GM21367 (cell line): ENCODE measurements around the gene SMG1.
A peak's percentile ranks its signal among the peaks of the same experiment; 100 is the strongest.
"Not testable (repeated sequence)": the region's sequence is repeated elsewhere in the genome, so short reads cannot be mapped to it uniquely, and the experiment has no call there.

Experiments
- ATAC-seq: cut with Tn5 transposase; IDR thresholded peaks from one replicate; pipeline ENCODE4 v1.9.1; 2021; ENCODE audit not compliant: unreplicated experiment

SMG1 gene

DNA sequence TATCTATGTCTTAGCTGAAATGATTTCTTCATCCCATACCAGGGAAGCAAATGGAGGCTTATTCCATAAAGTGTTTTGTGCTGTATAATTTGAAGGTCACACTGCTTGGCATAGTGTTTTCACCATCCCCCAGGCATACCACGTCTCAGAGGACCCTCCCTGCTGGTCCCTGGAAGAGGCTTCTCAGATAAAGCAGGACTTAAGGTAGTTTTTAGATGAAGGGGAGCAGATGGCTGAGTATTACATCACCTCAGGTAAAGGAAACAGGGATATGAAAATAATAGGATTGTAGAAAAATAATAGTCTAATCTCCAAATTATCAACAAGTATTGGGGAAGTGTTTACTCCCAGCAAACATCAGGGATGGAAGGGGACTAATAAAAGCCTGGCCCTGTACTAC is 7.3 kb upstream of the SMG1 start:
- no peak for ATAC-seq

- ATAC-seq: no peak
Observed at GRCh38 chr16:18932243-18932987, 6.2 kb upstream of the SMG1 start.

GRCh38 chr16:18931756-18932155 is 5.5 kb upstream of the SMG1 start:
- ATAC-seq: no peak

DNA sequence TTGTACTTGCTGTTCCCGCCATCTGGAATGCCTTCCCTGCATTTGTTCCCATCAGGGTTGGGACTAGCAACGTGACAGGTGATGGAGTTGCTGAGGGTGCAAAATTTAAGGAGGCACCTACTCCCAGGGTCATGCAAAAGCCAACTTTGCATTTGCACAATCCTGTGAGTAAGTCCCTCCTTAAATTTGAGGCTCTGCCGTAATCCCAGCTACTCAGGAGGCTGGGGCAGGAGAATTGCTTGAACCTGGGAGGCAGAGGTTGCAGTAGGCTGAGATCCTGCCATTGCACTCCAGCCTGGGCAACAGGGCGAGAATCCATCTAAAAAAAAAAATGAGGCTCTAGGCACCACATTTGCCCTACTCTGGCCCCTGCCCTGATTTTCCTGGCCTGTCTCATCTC is 3.9 kb upstream of the SMG1 start:
- not testable (repeated sequence) for ATAC-seq

DNA sequence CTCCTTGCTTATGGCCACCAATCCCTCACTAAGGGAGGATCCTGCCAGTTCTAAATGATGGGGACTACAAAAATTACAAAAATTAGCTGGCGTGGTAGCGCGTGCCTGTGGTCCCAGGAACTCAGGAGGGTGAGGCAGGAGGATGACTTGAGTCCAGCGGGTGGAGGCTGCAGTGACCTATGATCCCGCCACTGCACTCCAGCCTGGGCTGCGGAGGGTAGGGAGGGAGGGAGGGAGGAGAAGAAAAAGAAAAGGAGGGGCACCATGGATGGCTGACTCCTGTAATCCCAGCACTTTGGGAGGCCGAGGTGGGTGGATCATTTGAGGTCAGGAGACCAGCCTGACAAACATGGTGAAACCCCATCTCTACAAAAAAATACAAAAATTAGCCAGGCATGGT is 1.9 kb upstream of the SMG1 start:
- not testable (repeated sequence) for ATAC-seq

DNA sequence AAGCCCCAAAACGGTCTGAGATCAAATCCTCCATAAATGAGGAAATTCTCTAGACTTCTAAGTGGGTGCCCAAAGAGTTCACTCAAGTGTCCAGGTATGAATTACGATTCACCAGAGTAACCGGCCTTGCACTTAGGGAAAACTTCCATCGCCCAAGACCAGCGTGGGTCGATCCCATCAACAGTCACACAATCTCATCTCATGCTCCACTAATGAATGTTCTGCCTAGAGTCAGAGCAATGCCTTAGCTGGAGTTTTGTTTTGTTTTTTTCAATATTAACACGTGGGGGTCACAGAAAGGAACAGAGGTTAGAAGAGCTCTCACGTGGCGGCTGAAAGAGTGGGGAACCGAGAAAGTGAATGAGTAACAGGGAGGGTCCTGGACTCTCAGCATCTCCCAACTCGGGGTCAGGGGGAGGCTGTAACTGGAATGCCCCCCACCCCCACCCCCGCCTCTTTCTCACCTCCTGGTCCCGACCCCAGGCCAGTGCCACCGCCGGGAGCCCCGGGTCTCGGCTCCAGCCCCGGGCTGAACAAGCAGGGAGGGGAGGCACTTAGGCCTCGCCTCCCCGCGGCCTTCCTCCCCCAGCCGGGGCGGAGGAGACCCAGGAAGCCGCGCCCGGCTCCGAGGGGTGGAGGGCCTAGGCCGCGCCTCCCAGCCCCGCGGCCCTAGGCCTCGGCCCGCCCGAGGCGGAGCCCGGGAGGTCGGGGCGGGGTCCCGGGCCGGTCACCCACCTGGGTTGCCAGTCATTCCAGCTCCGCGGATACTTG is 808 bp downstream of the SMG1 start:
- peak; percentile 32 for ATAC-seq

GRCh38 chr16:18923935-18924334 is 2.3 kb downstream of the SMG1 start:
- not testable (repeated sequence) for ATAC-seq

- ATAC-seq: not testable (repeated sequence)
Observed at GRCh38 chr16:18923124-18923523, 3.1 kb downstream of the SMG1 start.

DNA sequence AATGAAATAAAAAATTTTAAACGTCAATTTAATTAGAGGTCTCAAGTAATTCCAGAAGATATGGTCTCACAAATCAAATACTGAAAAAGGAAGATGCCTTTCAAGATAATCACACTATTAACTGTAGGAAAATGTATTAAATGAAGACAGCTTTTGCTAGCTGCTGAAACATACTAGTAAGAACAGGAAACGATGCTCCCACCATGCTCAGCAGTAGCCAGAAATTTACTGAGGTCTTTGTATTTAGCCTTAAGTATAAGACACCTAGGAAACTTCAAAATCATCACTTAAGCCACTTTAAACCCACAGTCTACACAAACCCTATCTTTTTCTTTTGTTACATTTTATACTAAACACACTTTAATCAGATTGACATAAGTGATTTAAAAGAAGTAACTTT is 16.6 kb downstream of the SMG1 start:
- not testable (repeated sequence) for ATAC-seq

DNA sequence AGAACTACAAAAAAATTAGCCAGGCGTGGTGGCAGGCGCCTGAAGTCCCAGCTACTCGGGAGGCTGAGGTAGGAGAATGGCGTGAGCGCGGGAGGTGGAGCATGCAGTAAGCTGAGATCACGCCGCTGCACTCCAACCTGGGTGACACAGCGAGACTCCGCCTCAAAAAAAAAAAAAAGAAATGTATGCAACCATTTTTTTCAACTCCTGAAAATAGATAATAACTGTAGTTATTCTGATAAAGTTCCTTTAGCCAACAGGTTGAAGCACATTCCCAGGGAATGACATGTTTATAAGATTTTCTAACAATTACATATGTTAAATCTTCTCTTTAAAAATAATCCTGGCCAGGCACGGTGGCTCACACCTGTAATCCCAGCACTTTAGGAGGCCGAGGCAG is 17.5 kb downstream of the SMG1 start:
- ATAC-seq: not testable (repeated sequence)

DNA sequence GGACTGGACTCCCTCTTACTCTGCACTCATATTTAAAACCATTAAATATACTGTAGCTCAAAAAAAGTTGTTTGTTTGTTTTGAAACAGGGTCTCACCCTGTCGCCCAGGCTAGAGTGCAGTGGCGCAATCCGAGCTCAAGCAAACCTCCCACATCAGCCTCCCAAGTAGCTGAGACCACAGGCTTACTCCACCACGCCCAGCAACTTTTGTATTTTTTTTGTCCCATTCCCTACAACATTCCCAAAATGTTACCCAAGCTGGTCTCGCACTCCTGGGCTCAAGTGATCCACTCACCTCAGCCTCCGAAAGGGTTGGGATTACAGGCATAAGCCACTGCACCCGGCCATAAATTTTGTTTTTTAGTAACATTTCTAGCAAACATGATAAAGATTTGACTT is 23.4 kb downstream of the SMG1 start:
- ATAC-seq: not testable (repeated sequence)

DNA sequence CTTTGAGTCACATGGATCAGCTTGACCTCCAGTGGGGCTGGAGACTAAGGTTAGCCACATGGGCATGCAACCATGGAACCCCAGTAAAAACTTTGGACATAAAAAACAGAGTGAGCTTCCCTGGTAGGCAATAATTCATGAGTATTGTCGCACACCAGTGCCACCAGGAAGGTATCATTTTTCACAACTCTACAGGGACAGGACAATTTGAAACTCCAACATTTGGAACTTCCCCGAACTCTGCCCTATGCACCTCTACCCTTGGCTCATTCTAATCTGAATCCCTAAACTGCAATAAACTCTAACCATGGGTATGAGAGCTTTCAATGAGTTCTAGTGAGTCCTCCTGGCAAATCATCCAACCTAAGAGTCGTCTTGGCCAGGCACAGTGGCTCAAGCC is 24.2 kb downstream of the SMG1 start:
- not testable (repeated sequence) for ATAC-seq

GRCh38 chr16:18901194-18901593 is 25.0 kb downstream of the SMG1 start:
- ATAC-seq: not testable (repeated sequence)

DNA sequence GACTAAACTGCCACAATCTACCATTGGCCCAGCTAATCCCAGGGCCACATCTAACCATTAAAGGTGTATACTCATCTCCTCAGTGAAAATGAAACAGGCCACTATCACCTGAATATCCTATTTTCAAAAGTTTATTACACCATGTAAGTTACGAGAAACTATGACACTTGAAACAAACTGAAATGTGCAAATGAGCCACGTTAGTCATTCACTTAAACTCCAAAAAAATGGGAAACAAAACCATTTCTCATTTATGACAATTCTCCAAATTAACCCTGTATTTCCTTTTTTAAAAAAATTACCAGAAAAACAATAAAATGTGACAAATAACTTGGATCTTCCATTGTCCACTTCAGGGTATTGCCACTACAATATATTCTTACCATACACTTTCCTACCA is 41.8 kb downstream of the SMG1 start:
- ATAC-seq: not testable (repeated sequence)

- ATAC-seq: not testable (repeated sequence)
Observed at GRCh38 chr16:18877734-18878133, 48.5 kb downstream of the SMG1 start.

GRCh38 chr16:18877259-18877658 is 48.9 kb downstream of the SMG1 start:
- not testable (repeated sequence) for ATAC-seq

- ATAC-seq: not testable (repeated sequence)
Observed at GRCh38 chr16:18876301-18876700, 49.9 kb downstream of the SMG1 start.

DNA sequence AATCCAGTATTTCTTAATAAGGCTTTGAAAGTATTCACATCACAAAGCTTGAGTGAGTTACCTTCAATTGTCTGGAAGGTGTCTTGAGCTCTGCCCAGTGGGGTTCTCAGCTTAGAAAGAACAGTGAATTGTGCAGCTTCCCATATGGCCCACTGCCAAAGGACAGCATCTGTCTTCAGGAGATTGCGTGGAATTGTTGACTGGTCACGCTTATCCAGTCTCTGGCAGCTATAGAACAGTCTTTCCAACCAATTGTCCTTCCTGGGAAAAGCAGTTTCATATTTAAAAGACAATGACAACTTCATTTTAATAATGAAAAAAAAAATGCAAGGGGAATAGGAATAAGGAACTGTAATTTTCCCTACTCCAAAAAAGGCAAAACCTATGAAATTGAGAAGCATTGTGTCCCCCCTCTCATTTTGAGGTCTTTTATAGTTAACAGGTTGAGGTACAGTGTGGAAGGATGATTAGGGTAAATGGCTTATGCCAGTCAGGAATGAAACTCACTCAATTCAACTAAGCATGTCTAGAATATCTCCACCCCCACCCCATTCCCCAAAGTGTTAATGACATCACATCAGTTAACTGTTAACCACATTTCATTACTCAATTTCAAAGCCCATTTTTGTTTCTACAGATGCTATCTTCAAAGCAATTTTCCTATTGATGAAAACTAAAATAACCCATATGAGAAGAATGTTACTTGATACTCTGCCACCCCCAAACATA is 57.0 kb downstream of the SMG1 start:
- ATAC-seq: not testable (repeated sequence)

- ATAC-seq: not testable (repeated sequence)
Observed at GRCh38 chr16:18866277-18866823, 59.9 kb downstream of the SMG1 start.

- not testable (repeated sequence) for ATAC-seq
Observed at GRCh38 chr16:18862891-18863290, 63.3 kb downstream of the SMG1 start.

DNA sequence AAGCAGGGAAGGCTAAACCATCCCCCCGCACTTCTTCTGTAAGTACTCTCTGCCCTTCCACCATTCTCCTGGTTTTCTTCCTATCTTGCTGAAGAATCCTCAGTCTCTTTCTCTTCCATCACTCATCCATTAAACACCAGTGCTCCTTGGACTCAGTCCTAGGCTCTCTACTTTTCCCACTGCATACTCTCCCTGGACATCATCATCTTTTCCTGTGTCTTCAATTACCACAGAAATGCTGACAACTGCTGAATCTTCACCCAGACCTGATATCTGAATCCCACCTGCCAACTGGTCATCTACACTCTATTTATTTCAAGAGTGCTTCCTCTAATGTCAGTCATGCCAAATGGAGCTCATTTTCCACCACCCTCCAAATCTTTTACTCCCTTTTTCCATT is 71.0 kb downstream of the SMG1 start:
- ATAC-seq: no peak
